Stimulated activated naive CD8-positive, alpha-beta T cell treated with anti-CD3 and anti-CD28 coated beads, Interleukin-15, amount 100 ng/mL, for 72 hours (primary cell): ENCODE data around the gene LILRB5.
A peak's percentile ranks its signal among the peaks of the same experiment; 100 is the strongest.
"Not testable (repeated sequence)": the region's sequence is repeated elsewhere in the genome, so short reads cannot be mapped to it uniquely, and the experiment has no call there.

ENCODE experiments used
- ATAC-seq: fragments of 150-1000 bp; cut with Tn5 transposase; 2 replicates; pipeline ENCODE4 v1.10.0; 2021; ENCODE audit warnings: mild to moderate bottlenecking, moderate library complexity
- DNase-seq, 2 donors: peaks; one replicate each; pipeline ENCODE4 v3.0.0; 2021 to 2022
- H3K27ac Mint-ChIP-seq, 2 donors: one replicate each; pipeline ENCODE4 v1.8.0; 2022; ENCODE audit warnings: mild to moderate bottlenecking in 2 of 2, mixed read lengths in 2 of 2, moderate library complexity in 2 of 2
- H3K27me3 Mint-ChIP-seq: one replicate; pipeline ENCODE4 v1.8.0; 2022; ENCODE audit warnings: mixed read lengths
- H3K4me1 Mint-ChIP-seq: one replicate; pipeline ENCODE4 v1.8.0; 2022; ENCODE audit warnings: mild to moderate bottlenecking, mixed read lengths
- H3K4me3 Mint-ChIP-seq, 2 donors: one replicate each; pipeline ENCODE4 v1.8.0; 2022; ENCODE audit warnings: mild to moderate bottlenecking in 2 of 2, mixed read lengths in 2 of 2, moderate library complexity in 1 of 2
- H3K9me3 Mint-ChIP-seq, 2 donors: one replicate each; pipeline ENCODE4 v1.8.0; 2022; ENCODE audit warnings: mixed read lengths in 2 of 2

Gene LILRB5

GRCh38 chr19:54239491-54240371 lies 17.3 kb downstream of the LILRB5 start:
- not testable (repeated sequence) for H3K4me1 Mint-ChIP-seq, H3K9me3 Mint-ChIP-seq, DNase-seq, H3K27me3 Mint-ChIP-seq, H3K4me3 Mint-ChIP-seq
- ATAC-seq = peak; percentile 28
- H3K27ac Mint-ChIP-seq = peak overlapping the region in 1 of 2 donors; percentile 69

DNA sequence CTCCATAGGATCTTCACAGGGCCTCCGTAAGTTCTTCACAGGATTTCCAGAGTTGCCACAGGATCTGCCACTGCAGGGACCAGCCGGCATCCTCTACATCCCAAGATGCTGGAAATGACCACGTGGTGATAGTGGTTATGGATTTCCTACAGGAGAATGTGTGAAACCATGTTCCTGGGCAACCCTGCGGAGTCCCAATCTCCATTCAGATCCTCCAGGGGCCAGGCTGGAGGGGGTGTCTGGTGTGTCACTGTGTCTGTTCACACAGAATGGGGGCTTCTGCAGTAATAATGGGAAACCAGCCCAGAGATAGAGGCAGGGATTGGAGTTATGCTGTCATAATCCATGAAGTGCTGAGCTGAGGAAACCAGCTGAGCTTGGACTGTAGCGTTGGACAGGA lies 23.1 kb downstream of the LILRB5 start:
- Mint-ChIP-seq H3K9me3 (no peaks in the 10 kb centered on the region), H3K27me3 (peaks cover 43% of the 10 kb centered on the region), H3K4me3 (no peak overlapping the region), H3K4me1 (peaks cover 8% of the 10 kb centered on the region), H3K27ac (peak overlapping the region in 1 of 2 donors; percentile 14)
- DNase-seq (no peak), ATAC-seq (no peak)

DNA sequence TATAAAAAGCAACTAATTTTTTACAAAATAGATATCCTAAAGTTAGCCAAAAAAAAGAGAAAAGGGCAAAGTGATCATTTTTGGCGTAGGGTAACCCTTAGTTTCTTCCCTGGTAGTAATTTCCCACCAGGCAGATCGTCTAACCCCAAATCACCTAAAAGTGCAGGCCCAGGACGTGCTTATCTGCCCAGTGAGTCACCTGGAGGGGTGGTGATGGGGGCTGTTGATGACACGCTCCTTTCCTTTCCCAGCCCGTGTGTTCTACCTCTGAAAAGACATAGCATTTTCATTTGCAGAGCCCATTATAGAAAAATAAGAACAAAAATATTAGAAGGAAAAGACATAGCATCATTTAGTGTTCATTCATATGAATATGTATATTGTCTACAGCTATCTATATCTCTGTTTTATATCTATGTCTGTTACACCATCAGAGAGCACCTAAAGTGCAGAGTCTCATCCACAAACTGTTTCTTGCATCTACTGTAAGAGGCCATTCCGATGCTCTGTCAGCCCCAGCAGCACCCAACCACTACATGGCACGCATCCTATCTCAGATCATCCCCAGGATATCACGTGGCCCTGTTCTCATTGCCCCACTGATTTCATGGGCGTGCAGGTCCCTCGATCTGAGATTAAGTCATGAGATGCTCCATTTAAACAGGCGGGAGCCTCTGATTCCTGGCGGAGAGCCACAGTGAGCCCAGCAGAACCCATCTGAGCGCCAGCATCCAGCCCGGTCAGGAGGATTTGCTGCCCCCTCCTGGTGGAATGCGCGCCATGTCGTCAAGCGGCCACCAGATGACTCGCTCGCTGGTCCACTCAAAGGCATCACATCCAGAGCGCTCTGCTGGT lies 25.8 kb downstream of the LILRB5 start:
- peaks cover 44% of the 10 kb centered on the region for H3K27me3 Mint-ChIP-seq
- H3K4me3 Mint-ChIP-seq = no peak overlapping the region
- H3K4me1 Mint-ChIP-seq = peaks cover 8% of the 10 kb centered on the region
- ATAC-seq (peak; percentile 99), DNase-seq (peak; percentile 79 to 82)
- H3K27ac Mint-ChIP-seq = no peak overlapping the region
- no peaks in the 10 kb centered on the region for H3K9me3 Mint-ChIP-seq

DNA sequence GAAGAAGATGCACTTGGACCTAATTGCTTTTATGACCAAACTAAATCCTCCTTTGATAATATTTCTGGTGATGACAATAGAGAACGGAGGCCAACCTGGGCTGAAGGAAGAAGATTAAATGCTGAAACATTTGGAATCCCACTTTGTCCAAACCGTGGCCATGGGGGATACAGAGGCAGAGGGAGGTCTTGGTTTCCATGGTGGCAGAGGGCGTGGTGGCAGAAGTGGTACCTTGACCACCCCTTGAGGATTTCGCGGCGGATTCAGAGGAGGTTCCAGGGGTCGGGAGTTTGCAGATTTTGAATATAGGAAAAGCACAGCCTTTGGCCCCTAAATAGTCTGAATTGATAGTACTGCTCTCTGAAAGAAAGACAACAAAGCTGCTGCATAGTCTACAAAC lies 27.0 kb downstream of the LILRB5 start:
- H3K27me3 Mint-ChIP-seq = peaks cover 44% of the 10 kb centered on the region
- H3K9me3 Mint-ChIP-seq = no peaks in the 10 kb centered on the region
- ATAC-seq = no peak
- H3K4me1 Mint-ChIP-seq = peaks cover 8% of the 10 kb centered on the region
- DNase-seq = no peak
- no peak overlapping the region for H3K27ac Mint-ChIP-seq
- H3K4me3 Mint-ChIP-seq = no peak overlapping the region

GRCh38 chr19:54229146-54229545 lies 27.9 kb downstream of the LILRB5 start:
- ATAC-seq (no peak), DNase-seq (no peak)
- H3K4me1 Mint-ChIP-seq = peaks cover 8% of the 10 kb centered on the region
- H3K27ac Mint-ChIP-seq = no peak overlapping the region
- no peaks in the 10 kb centered on the region for H3K9me3 Mint-ChIP-seq
- H3K27me3 Mint-ChIP-seq = peaks cover 46% of the 10 kb centered on the region
- no peak overlapping the region for H3K4me3 Mint-ChIP-seq

GRCh38 chr19:54224619-54225018 lies 32.5 kb downstream of the LILRB5 start:
- peaks cover 11% of the 10 kb centered on the region for H3K4me1 Mint-ChIP-seq
- not testable (repeated sequence) for DNase-seq, ATAC-seq, H3K27ac Mint-ChIP-seq, H3K4me3 Mint-ChIP-seq, H3K9me3 Mint-ChIP-seq
- H3K27me3 Mint-ChIP-seq = peaks cover 28% of the 10 kb centered on the region

GRCh38 chr19:54223937-54224281 lies 33.2 kb downstream of the LILRB5 start:
- not testable (repeated sequence) for H3K9me3 Mint-ChIP-seq, ATAC-seq, H3K27ac Mint-ChIP-seq, H3K4me3 Mint-ChIP-seq, DNase-seq
- peaks cover 11% of the 10 kb centered on the region for H3K4me1 Mint-ChIP-seq
- peaks cover 21% of the 10 kb centered on the region for H3K27me3 Mint-ChIP-seq

GRCh38 chr19:54223277-54223936 lies 33.7 kb downstream of the LILRB5 start:
- not testable (repeated sequence) for ATAC-seq, H3K4me3 Mint-ChIP-seq, H3K27ac Mint-ChIP-seq, H3K9me3 Mint-ChIP-seq, DNase-seq
- peaks cover 11% of the 10 kb centered on the region for H3K4me1 Mint-ChIP-seq
- peaks cover 19% of the 10 kb centered on the region for H3K27me3 Mint-ChIP-seq

GRCh38 chr19:54222474-54223276 lies 34.4 kb downstream of the LILRB5 start, which contains the start of gene LILRB3:
TSS of gene LILRB3 (minus strand) at chr19:54223007. CDS start at chr19:54222976, 31 bp downstream.
- DNase-seq, H3K4me3 Mint-ChIP-seq, H3K9me3 Mint-ChIP-seq: not testable (repeated sequence)
- Mint-ChIP-seq H3K27ac (peak within 1 kb of the TSS in 1 of 2 donors; percentile 66), H3K27me3 (peaks cover 19% of the 10 kb centered on the region), H3K4me1 (peaks cover 11% of the 10 kb centered on the region)
- peak; percentile 40 for ATAC-seq

- not testable (repeated sequence) for H3K27ac Mint-ChIP-seq, H3K9me3 Mint-ChIP-seq, ATAC-seq, H3K4me3 Mint-ChIP-seq, DNase-seq
- H3K27me3 Mint-ChIP-seq = peaks cover 19% of the 10 kb centered on the region
- H3K4me1 Mint-ChIP-seq = peaks cover 11% of the 10 kb centered on the region
Measured at GRCh38 chr19:54221947-54222346, 35.1 kb downstream of the LILRB5 start.

- H3K4me1 Mint-ChIP-seq = peaks cover 11% of the 10 kb centered on the region
- DNase-seq, ATAC-seq, H3K9me3 Mint-ChIP-seq, H3K4me3 Mint-ChIP-seq, H3K27ac Mint-ChIP-seq: not testable (repeated sequence)
- H3K27me3 Mint-ChIP-seq = peaks cover 19% of the 10 kb centered on the region
Measured at GRCh38 chr19:54219702-54220101, 37.4 kb downstream of the LILRB5 start.

- H3K9me3 Mint-ChIP-seq = no peaks in the 10 kb centered on the region
- ATAC-seq (no peak), DNase-seq (no peak)
- no peak overlapping the region for H3K4me3 Mint-ChIP-seq
- peaks cover 11% of the 10 kb centered on the region for H3K4me1 Mint-ChIP-seq
- H3K27ac Mint-ChIP-seq = no peak overlapping the region
- peaks cover 17% of the 10 kb centered on the region for H3K27me3 Mint-ChIP-seq
Measured at GRCh38 chr19:54218960-54219661, 38.0 kb downstream of the LILRB5 start.

GRCh38 chr19:54218259-54218658 lies 38.8 kb downstream of the LILRB5 start:
- Mint-ChIP-seq H3K27ac (no peak overlapping the region), H3K4me3 (no peak overlapping the region), H3K4me1 (peaks cover 9% of the 10 kb centered on the region), H3K9me3 (no peaks in the 10 kb centered on the region), H3K27me3 (peaks cover 8% of the 10 kb centered on the region)
- DNase-seq (no peak), ATAC-seq (no peak)

GRCh38 chr19:54217517-54218247 lies 39.4 kb downstream of the LILRB5 start:
- not testable (repeated sequence) for H3K9me3 Mint-ChIP-seq, DNase-seq, ATAC-seq, H3K27me3 Mint-ChIP-seq, H3K4me3 Mint-ChIP-seq, H3K4me1 Mint-ChIP-seq
- peak overlapping the region in 1 of 2 donors; percentile 83 for H3K27ac Mint-ChIP-seq
